Stimulated activated CD4-positive, alpha-beta T cell treated with anti-CD3 and anti-CD28 coated beads, TNF-alpha, amount 100 ng/mL, for 24 hours (primary cell): ENCODE measurements around the gene C19orf44.

Experiments used
- DNase-seq, 3 experiments: peaks; one replicate each; pipeline ENCODE4 v3.0.0-alpha.2; 2020; ENCODE audit warnings: low read depth in 3 of 3

The C19orf44 gene

DNA sequence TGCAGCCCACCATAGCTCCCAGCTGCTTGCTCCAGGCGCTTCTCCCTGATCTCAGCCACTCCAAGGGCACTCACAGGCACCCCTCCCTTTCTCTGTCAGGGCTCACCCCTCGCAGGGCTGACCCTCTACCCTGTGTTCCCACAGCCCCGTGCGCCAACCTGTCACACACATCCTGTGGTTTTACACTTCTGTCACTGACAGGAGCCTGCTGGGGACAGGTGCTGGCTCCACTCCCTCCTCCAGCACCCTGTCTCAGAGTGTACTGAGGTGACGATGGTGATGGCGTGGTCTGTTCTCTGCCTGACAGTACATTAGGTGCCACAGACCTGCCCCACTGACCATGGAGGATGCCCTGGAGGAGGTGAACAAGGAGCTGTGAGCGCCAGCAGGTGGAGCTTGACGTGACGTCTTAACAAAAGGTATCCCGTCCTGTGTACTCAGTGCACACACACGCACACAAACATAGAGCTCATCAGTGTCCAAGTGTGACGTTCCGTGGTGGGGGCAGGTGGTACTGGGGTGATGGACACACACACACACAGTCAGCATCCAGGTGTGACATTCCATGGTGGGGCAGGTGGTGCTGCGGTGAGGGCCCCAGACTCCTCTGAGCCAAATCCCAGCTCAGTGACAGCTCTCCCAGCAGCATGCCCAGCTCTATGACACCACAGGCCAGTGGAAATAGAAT, 20.9 kb downstream of the C19orf44 start:
- DNase-seq: no peak

DNA sequence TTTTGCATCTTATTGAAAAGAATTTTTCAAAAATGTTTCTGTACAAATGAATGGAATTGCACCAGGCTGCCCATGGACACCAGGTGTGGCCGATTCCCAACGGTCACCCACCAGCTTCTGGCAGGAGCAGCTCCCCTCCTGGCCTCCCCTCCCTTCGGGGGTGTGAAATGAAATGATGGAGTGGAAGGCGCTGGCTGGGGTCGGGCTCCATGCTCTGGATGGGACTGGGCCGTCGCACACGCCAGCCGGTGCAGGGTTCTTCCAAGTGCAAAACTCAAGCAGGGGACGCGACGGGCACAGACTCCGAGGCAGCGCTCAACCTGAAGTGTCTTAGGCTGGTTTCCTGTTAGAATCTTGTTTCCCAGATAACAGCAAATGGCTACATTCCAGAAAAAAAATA, 21.9 kb downstream of the C19orf44 start:
- no peak for DNase-seq

DNA sequence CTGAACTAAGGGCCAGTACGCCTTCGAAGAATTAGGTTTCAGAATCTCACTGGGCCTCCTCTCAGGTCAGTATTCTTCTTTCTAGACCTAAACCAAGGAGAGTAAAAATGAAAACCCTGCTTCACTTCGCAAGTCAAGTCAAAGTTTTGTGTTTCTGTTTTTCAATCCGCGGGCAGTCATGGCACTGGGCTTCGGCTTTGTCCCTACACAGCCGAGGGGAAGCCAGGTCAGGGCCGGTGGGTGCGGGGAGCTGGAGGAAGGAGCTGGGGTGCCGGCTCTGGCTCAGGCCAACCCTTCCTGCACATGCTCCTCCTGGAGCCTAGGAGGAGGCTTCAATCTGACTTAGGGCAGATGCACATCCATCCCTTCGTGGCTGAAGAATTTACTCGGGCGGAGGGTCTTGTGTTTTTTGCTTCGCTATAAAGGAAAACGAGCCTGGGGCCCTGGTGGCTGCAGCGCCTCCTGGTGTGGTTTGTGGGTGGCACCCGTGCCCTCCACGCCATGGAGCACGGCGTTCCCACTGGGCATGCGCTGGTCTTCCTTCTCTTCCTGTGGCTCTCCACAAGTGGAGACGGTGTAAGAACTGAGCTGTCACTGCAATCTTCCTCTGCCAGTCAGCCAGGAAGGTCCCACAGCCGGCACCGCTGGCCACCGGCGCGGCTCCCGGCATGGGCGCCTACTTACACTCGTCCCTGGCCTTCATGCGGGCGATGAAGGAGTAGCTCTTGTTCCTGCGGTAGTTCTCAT, 22.5 kb downstream of the C19orf44 start:
- no peak for DNase-seq

DNA sequence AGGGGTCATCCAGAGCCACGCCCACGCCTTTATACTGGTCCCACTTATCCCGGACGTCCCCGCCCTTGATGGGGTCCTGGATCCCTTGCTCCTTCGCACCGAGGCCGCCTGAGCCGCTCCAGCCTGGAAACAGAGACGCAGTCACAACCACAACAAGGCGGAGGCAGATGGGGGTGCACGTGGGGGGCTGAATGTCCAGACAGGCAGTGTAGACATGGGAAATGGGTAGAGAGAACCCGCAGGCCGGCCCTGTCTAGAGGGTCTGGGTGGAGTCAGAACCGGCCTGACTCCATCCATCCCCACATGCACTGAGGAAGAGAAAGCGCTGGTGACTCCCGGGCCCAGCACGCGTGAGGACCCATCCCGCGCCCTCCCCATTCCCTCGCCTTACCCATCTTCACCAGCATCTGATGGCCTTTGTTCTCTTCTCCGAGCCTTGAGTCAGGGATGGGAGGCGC, 23.1 kb downstream of the C19orf44 start:
- no peak for DNase-seq

DNA sequence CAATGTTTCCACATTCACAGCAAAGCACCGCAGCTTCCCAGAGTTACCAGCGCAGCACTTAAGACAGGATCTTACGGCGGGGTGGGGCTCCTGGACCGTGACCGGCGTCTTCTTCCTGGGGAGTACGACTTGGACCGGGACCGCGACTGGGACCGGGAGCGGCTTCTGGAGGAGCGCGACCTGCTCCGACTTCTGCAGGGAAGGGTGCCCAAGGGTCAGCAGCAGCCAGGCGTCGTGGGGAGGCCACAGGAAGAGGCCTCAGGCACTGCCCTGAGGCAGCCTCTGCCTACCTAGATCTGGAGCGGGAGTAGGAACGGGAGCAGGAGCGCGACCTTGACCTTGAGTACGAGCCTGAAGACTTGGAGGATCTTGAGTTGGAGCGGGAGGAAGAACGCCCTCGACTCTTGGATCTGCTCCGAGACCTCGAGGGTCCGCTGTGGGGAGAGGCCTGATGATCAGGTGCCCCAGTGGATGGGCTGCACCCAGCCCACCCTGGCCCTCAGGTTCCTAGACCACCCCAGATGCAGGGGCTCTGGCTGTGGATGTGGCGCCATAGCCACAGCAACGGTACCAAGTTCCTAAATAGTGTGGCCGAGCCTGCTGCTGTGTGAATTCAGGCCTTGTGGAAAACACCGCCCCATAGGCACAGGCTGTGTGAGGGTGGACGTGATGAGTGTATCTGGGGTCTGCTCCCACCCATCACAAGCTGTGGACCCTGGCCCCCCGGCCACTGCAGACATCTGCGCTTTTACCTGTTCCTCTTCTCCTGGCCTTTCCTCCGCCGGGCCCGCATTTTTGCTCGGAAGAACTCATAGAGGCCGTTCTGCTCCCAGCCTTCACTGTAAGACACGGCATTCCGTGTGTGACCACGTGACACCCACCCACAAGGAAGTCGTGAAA, 24.1 kb downstream of the C19orf44 start:
- DNase-seq: no peak

DNA sequence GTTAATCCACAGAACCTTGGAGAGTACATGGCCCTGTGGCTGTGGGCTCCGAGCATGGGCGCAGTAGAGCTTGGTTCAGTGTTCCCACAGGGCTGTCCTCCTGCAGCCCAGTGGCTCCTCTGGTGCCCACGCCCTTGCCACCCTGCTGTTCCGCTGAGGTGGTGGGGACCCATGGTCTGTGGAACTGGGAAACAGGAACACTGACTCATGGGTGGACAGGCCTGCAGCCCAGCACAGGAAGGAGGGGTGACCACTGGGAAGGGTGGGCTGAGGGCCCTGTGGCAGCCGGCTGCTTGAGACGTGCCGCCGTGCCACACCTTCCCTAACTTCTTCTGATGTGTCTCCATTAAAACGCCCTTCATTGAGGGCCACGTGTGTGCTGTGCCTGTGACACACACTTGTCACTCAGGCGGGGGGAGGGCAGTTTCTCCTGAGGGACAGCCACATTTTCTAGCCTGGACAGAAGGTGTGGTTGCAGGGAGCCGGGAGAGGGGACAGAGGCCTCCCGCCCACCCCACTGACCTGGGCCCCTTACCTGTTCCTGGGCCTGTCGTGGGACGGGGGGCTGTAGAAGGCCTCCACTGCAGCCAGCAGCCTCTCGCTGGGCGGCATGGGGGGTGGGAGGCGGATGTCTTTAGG, 24.9 kb downstream of the C19orf44 start:
- no peak for DNase-seq

GRCh38 chr19:16521715-16522289, 25.6 kb downstream of the C19orf44 start:
- no peak for DNase-seq

DNA sequence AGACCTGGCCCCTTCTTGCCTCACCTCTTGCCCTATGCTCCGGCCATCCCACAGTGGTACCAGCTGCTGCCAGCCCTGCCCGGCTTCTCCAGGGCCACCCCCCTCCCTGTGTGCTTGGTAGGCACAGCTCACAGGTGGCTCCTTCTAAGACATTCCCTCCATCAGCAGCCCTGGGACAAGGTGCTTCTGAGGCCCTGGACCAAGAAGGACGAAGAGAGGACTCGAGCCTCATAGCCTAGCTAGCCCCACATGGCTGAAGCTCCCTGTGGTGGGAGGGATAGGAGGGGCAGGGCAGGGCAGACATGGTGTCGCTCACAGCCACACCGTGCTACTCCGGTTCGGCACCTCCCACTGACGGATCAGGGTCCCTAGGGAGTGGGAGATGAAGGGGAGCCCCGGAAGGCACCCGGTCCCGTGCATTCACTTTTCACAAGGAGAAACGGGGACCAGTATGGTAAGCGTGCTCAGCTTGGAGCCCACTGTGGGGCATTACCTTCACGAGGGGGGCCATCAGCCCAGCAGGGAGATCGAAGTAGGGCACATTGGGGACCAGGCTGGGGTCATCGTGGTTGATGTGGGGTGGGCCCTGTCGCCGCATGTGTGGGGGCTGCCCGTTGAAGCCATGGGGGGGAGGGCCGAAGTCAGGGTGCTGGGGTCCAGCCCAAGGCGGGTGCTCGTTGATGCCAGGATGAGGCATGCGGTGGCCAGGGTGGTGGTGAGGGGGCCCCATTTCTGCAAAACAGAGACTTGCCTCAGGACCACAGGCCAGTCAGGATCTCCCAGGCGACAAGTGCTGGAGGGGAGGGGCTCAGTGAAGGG, 26.6 kb downstream of the C19orf44 start:
- DNase-seq: no peak

DNA sequence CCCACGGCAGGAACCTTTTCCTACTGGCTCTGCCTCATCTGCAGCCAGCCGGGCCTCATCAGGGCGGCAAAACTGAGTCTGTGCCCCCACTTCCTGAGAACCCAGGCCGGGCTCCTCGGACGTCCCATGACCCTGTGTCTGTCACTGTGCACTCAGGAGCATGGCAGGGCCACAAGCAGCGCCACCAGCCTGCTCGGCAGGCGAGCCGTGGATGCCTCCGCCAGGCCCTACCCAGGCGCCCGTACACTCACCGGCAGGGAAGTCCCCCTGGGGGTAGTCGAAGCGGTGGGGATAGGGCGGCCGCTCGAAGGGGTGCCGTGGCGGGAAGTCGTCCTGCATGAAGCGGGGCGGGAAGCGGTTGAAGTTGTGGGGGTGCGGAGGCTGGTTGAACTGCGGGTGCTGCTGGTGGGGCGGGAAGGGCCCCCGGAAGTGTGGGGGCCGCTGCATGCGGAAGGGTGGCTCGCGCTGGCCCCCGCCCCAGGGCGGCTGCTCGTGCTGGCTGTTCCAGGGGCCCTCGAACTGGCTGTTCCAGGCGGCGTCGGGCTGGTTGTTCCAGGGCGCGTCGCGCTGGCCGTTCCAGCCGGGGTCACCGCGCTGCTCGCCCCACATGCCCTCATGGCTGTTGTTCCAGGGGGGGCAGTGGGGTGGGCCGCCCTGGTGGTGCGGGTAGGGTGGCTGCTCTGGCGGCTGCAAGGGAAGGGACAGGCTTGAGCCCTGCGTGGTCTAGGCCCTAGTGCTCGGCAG, 29.0 kb downstream of the C19orf44 start:
- DNase-seq: no peak

DNA sequence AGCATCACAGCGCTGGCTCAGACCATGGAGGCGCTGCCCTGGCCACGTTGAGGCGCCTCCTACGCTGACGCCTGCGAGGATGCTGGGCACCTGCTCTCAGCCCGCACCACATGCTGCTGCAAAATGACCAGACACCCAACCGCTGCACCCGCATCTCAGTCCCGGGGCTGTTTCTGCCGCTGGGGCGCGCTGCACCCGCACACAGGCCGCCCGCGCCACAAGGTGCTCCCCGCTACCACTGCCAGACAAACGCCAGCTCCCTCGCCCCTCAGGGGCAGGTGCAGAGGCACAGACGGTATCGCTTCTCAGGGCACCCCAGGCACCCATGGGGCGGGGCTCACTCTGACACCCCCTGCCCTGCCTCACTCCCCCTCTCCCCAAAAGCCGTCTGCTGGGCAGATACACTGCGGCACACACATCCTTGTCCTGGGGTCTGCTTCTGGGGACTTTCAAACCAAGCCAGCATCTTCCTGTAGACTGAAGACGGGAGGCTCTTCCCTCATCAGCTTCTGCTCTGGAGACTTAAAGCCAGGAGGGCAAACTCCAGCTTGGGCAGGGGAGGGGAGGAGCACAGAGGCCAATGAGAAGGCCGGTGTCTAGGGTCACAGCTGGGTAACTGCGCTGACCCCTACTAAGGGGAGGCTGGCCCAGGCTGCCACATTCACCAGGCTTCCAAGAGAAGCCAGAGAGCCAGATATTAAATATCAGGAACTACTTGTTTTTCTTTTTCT, 29.7 kb downstream of the C19orf44 start:
- DNase-seq: no peak

DNA sequence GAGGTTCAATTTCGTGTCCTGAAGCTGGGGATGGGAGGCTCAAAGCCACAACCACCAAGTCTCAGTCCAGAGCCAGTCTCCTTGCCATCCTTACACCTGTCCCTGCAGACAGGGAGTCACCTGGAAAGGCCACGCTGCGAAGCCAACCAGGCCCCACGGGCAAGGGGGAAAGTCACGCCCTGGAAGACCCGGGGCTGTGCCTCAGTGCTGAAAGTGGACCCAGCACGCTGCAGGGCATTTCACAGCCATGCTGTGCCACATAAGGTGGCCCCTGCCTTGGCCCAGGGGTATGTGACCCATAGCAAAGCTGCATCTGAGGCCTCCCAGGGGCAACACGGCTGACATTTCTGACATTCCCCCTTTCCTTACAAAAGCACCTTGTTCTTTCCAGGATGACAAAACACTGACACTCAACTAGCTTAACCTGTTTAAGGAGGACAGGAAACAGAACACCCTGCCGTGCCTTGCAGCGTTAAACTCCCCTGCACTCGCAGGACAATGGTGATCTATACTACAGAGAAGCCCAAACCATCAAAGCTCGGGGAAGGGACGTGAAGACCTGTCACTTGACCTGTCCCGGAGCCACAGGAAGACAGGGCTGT, 31.2 kb downstream of the C19orf44 start:
- DNase-seq: no peak

DNA sequence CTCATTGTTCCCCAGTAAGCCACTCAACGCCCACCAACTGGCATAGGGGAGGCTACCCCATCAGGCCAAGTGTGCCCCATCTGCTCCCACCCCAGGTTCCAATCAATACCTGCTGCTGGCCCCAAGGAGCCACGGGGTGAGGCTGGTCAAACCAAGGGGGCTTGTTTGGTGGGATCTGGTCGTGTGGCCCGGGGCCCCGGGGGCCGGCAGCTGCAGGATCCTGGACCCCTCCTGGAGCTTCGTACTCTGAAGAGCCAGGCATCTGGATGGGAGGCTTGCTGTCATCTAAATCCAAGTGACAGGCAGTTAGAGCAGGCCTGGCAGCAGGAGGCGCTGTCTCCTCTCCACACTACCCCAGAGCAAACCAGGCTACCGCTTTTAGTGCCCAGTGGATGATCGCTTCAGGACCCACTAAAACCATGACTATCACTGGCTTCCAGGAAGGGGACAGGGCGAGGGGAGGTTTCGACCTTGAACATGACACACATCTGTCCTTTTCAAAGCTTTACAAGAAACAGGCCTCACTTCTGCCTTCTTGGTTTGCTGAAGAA, 31.9 kb downstream of the C19orf44 start:
- peak in 2 of 3 experiments; percentile 22 to 30 for DNase-seq

DNA sequence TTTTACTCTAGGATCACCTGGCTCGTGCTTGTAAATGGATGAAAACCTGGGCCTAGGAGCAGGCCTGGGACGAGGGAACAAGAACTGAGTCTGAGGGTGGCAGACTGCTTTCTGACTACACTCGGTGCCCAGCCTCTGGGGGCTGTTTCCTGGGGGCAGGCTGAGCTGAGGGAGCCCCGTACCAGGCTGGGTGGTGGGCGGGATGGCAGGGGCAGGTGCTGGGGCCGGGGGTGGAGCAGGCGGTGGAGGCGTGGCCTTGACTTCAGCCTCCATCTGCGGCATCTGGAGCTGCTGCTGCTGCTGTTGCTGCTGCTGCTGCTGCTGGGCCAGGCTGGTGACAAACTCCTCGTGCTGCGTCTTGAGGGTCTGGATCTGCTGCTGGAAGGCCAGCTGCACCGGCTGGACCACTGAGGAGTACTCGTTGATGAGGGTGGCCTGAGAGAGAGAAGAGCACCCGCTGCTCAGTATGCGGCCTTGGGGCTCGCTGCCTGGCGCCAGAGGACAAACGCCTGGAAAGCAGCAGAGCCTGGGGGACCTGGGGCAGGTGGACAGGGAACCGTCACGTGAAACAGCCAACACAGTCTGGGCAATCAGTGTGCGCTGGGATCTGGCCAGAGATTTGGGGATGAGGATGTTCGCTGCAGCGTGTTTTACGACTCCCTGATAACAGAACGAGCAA, 33.4 kb downstream of the C19orf44 start:
- DNase-seq: no peak

DNA sequence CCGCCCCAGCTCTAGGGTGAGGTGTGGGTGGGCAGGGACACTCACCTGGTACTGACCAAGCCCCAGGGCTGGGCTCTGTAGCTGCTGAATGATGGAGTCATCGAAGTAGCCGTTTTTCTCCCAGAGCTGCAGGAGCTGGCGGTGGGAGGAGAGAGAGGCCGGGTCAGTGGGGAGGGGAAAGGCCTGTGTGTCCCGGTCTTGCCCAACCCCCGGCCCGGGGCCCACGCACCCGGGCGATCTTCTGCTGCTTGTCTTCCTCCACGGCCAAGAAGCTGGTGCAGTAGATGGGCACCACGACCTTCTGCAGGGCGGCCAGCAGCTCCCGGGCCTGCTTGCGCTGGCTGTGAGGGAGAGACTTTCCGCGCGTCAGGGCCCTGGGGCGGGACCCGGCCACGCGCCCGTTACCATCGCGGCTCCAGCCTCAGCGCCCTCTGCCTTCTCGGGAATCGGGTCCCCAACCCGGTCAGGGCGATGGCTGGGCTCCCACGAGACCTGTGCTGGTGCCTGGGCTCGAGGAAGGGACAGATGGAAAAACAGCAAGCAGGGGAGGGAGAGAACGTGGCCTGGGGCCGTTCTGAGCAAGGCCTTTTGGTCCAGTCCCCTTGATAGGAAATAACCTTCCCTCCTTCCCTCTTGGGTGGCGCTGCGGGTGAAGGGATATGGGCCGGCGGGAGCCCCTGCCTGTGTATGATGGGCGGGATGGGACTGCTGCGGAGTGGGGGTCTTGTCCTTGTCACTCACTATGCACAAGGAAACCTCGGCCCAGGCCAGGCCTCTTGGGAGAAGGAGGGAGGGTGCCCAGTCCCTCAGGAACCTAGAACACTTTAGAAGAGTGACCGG, 34.6 kb downstream of the C19orf44 start:
- no peak for DNase-seq

DNA sequence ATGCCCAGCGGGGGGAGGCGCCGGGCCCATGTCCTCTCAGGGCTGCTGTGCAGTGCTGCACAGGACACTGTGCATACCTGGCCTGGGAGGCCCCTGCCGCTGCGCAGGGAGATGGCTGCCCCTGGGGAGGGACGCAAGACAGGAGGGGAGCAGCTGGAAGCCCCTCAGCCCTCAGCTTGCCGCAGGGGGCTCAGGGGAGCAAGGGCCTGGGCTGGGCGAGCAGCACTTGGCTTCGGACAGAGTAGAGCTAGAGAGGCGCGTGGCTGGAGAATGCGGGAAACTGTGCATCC, 35.1 kb downstream of the C19orf44 start:
- DNase-seq: no peak

DNA sequence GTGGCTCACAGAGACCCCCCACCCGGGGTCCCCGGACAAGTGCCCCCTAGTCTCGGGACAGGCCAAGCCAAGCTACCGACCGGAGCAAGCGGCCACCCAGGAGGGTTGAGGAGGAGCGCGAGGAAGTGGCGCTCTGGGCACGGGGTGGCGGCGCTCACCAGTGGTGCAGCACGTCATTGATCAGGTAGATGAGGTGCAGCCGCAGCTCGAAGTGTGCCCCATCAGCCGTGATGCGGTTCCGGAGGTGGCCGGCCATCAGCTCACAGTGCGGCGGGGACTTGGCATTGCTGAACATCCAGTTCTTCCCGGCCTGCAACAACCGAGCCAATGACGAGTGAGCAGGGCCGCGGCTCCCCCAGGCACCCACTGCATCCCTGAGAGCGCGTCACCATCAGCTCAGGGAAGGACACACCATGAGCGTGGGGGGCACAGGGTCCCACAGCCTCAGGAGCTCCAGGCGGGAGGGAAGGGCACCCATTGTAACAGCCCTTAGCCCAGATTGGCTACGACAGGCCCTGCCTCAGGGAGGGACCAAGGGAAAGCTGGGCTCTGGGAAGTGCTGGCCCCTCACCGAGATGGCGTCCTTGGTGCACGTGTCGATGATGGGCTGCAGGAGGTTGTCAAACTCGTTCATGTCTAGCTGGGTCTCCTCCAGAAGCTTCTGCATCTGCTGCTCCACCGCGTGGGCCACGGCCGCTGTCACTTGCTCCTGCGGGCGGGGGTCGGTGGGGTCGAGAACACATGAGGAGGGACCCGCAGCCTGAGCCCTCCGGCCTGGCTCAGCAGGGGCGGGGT, 36.4 kb downstream of the C19orf44 start:
- DNase-seq: no peak
